22Rv1 (cell line): ENCODE results near the gene CCT6A.

Experiments
- ZFX ChIP-seq: fragments of 450-650 bp; IDR thresholded peaks from 2 replicates; pipeline ENCODE4 v1.6.1; 2017; ENCODE audit warnings: antibody characterized with exemption, borderline replicate concordance
- TF ChIP-seq, protein P1 (sequence below): fragments of 450-650 bp; IDR thresholded peaks from 2 replicates; pipeline ENCODE4 v1.5.1; 2017; ENCODE audit warnings: mild to moderate bottlenecking

DNA sequence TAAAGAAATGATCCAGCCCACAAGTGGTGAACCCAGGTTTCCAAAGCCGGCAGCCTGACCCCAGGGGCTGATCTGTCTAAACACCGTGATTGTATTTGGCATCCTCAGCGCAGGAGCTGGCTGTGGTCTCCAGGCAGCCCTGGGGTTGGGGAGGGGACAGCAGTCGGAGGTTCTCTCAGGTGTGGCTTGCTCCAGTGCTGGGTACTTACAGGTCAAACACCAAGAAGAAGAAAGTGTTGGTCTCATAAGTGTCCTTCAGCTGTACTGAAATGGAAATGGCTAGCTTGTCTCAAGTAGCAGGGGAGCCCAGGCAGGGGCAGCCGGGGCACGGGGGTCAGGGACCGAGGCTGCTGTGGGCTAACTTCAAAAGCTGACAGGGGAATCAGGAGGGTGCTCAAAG, 35.2 kb downstream of the CCT6A start:
- TF ChIP-seq, protein P1, sequence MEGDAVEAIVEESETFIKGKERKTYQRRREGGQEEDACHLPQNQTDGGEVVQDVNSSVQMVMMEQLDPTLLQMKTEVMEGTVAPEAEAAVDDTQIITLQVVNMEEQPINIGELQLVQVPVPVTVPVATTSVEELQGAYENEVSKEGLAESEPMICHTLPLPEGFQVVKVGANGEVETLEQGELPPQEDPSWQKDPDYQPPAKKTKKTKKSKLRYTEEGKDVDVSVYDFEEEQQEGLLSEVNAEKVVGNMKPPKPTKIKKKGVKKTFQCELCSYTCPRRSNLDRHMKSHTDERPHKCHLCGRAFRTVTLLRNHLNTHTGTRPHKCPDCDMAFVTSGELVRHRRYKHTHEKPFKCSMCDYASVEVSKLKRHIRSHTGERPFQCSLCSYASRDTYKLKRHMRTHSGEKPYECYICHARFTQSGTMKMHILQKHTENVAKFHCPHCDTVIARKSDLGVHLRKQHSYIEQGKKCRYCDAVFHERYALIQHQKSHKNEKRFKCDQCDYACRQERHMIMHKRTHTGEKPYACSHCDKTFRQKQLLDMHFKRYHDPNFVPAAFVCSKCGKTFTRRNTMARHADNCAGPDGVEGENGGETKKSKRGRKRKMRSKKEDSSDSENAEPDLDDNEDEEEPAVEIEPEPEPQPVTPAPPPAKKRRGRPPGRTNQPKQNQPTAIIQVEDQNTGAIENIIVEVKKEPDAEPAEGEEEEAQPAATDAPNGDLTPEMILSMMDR = no peak
- no peak for TF ChIP-seq ZFX
